GM21526 (cell line): ENCODE results near the gene CLDN34.

Experiments
- ATAC-seq: cut with Tn5 transposase; IDR thresholded peaks from one replicate; pipeline ENCODE4 v1.9.1; 2021; ENCODE audit warnings: moderate library complexity; ENCODE audit not compliant: unreplicated experiment, low FRiP score

Gene CLDN34

GRCh38 chrX:9966775-9967408 is at the start of gene CLDN34:
CLDN34 (plus strand) TSS chrX:9967358; CDS start chrX:9967358, 0 bp downstream.
- ATAC-seq: no peak

- ATAC-seq: no peak
These were observed 49.3 kb upstream of the CLDN34 start for GRCh38 chrX:9917861-9918260.

- ATAC-seq: no peak
These were observed 47.5 kb upstream of the CLDN34 start for GRCh38 chrX:9919632-9920172.

GRCh38 chrX:9921407-9921806 is 45.8 kb upstream of the CLDN34 start:
- ATAC-seq: no peak

- ATAC-seq: no peak
These were observed 43.8 kb upstream of the CLDN34 start for GRCh38 chrX:9923357-9923756.

- no peak for ATAC-seq
These were observed 41.2 kb upstream of the CLDN34 start for GRCh38 chrX:9926002-9926401.

- no peak for ATAC-seq
These were observed 39.3 kb upstream of the CLDN34 start for GRCh38 chrX:9927698-9928482.

GRCh38 chrX:9935436-9935835 is 31.7 kb upstream of the CLDN34 start:
- no peak for ATAC-seq

GRCh38 chrX:9937761-9938160 is 29.4 kb upstream of the CLDN34 start:
- ATAC-seq: no peak

- ATAC-seq: no peak
These were observed 28.6 kb upstream of the CLDN34 start for GRCh38 chrX:9938516-9938915.

- no peak for ATAC-seq
These were observed 26.7 kb upstream of the CLDN34 start for GRCh38 chrX:9940421-9940820.

GRCh38 chrX:9942086-9942485 is 25.1 kb upstream of the CLDN34 start:
- peak; percentile 80 for ATAC-seq

- no peak for ATAC-seq
These were observed 23.7 kb upstream of the CLDN34 start for GRCh38 chrX:9943420-9943819.

GRCh38 chrX:9947131-9947794 is 19.9 kb upstream of the CLDN34 start:
- ATAC-seq: no peak

- ATAC-seq: no peak
These were observed 18.8 kb upstream of the CLDN34 start for GRCh38 chrX:9948406-9948805.

GRCh38 chrX:9952300-9952699 is 14.9 kb upstream of the CLDN34 start:
- ATAC-seq: no peak

- no peak for ATAC-seq
These were observed 13.8 kb upstream of the CLDN34 start for GRCh38 chrX:9953396-9953795.

- ATAC-seq: no peak
These were observed 11.7 kb upstream of the CLDN34 start for GRCh38 chrX:9955506-9955905.

- ATAC-seq: no peak
These were observed 9.4 kb upstream of the CLDN34 start for GRCh38 chrX:9957743-9958142.

- ATAC-seq: no peak
These were observed 9.0 kb upstream of the CLDN34 start for GRCh38 chrX:9958183-9958582.

- no peak for ATAC-seq
These were observed 5.4 kb upstream of the CLDN34 start for GRCh38 chrX:9961750-9962149.
